Esophagus squamous epithelium (tissue), 5 donors: ENCODE results near the gene LUZP1. TPM values are rescaled to one million over a fixed set of nuclear protein-coding genes. Genes with fewer than 3 reads are reported as not detected.
A peak's percentile ranks its signal among the peaks of the same experiment; 100 is the strongest.

ENCODE experiments used
- DNase-seq: peaks from one replicate; lab custom pipeline; 2025; lab: John Stamatoyannopoulos, UW
- H3K27ac ChIP-seq, 4 donors: fragments of 200-600 bp; sonication (generic); one replicate each; pipeline ENCODE4 v1.5.1; 2016 to 2019; ENCODE audit warnings: mild to moderate bottlenecking in 1 of 4
- H3K27me3 ChIP-seq, 4 donors: fragments of 200-600 bp; sonication (generic); 1 replicate in 3 of 4; 2 replicates in 1 of 4; pipeline versions ENCODE4 v1.5.1 to v1.6.0; 2017 to 2021; ENCODE audit warnings: antibody characterized with exemption in 1 of 4
- H3K36me3 ChIP-seq, 3 donors: fragments of 200-600 bp; sonication (generic); one replicate each; pipeline ENCODE4 v1.5.1; 2016 to 2019
- H3K4me1 ChIP-seq, 3 donors: fragments of 200-600 bp; sonication (generic); one replicate each; pipeline ENCODE4 v1.5.1; 2017 to 2019
- H3K4me3 ChIP-seq, 4 donors: fragments of 200-600 bp; sonication (generic); 1 replicate in 3 of 4; 2 replicates in 1 of 4; pipeline ENCODE4 v1.5.1; 2016 to 2019; ENCODE audit warnings: mild to moderate bottlenecking in 2 of 4, moderate library complexity in 1 of 4
- H3K9me3 ChIP-seq, 3 donors: fragments of 200-600 bp; sonication (generic); one replicate each; pipeline ENCODE4 v1.5.1; 2016 to 2019
- POLR2A ChIP-seq, 4 donors: fragments of 450-650 bp; IDR thresholded peaks; one replicate each; pipeline ENCODE4 v1.6.1; 2017; ENCODE audit warnings: antibody characterized with exemption in 4 of 4, mild to moderate bottlenecking in 4 of 4, moderate library complexity in 3 of 4
- WGBS, 2 donors: methylation state at CpG; one replicate each; pipeline ENCODE4 v1.1.5; 2018; 5-methylcytosine and 5-hydroxymethylcytosine counted together
- intact Hi-C: fragments of 100-400 bp; cut with DNase I; formaldehyde crosslinking; loops from one replicate; pipeline ENCODE4 v1.15.0; 2022
- total RNA-seq, 4 donors: library from RNA; depleted of rRNA; stranded (reverse); fragments of >200 nt; gene quantifications; one replicate each; pipeline ENCODE4 v1.1.0, GENCODE V29; 2016
- TF ChIP-seq, protein P1 (sequence below), 6 experiments: fragments of 450-650 bp in 4 of 6; fragments of 200-600 bp in 2 of 6; sonication (generic) in 2 of 6; IDR thresholded peaks; one replicate each; pipeline ENCODE4 v1.5.1; 2016 to 2019; ENCODE audit warnings: antibody characterized with exemption in 6 of 6, mild to moderate bottlenecking in 4 of 6, moderate library complexity in 4 of 6
- donor health status: DM: yes; HTN: yes; CAD: no.

LUZP1 gene
- total RNA-seq, 4 donors from 2014 or later: 16.9 to 18.7 (median 17.9) TPM

GRCh38 chr1:23101101-23101827 is 67.4 kb downstream of the LUZP1 start:
- DNase-seq: no peak
- 77 to 83% methylated on average over 3 of the region's 3 CpGs for WGBS, 2 donors
- peaks cover 24 to 78% (median 47%) of the 10 kb centered on the region in 3 donors for H3K4me1 ChIP-seq
- TF ChIP-seq POLR2A (IDR thresholded peaks at IDR 0.05): no peak
- TF ChIP-seq, protein P1, sequence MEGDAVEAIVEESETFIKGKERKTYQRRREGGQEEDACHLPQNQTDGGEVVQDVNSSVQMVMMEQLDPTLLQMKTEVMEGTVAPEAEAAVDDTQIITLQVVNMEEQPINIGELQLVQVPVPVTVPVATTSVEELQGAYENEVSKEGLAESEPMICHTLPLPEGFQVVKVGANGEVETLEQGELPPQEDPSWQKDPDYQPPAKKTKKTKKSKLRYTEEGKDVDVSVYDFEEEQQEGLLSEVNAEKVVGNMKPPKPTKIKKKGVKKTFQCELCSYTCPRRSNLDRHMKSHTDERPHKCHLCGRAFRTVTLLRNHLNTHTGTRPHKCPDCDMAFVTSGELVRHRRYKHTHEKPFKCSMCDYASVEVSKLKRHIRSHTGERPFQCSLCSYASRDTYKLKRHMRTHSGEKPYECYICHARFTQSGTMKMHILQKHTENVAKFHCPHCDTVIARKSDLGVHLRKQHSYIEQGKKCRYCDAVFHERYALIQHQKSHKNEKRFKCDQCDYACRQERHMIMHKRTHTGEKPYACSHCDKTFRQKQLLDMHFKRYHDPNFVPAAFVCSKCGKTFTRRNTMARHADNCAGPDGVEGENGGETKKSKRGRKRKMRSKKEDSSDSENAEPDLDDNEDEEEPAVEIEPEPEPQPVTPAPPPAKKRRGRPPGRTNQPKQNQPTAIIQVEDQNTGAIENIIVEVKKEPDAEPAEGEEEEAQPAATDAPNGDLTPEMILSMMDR (IDR thresholded peaks at IDR 0.05): no peak
- H3K27me3 ChIP-seq: no peaks in the 10 kb centered on the region
- H3K36me3 ChIP-seq: peaks cover 0 to 17% (median 0%) of the 10 kb centered on the region in 3 donors
- peak overlapping the region in 3 of 4 donors; percentile 48 to 70 (median 70) for H3K27ac ChIP-seq
- no peak overlapping the region for H3K4me3 ChIP-seq
- no peaks in the 10 kb centered on the region for H3K9me3 ChIP-seq
- intact Hi-C loops: no loop called here

GRCh38 chr1:23100074-23100748 is 68.4 kb downstream of the LUZP1 start:
- WGBS, 2 donors: 30 to 33% methylated on average over 3 of the region's 3 CpGs
- peak overlapping the region; percentile 11 to 70 (median 59) for H3K27ac ChIP-seq
- no peak for TF ChIP-seq POLR2A (IDR thresholded peaks at IDR 0.05)
- TF ChIP-seq, protein P1 (IDR thresholded peaks at IDR 0.05): no peak
- no peak for DNase-seq
- peaks cover 24 to 78% (median 47%) of the 10 kb centered on the region in 3 donors for H3K4me1 ChIP-seq
- no peak overlapping the region for H3K4me3 ChIP-seq
- no peaks in the 10 kb centered on the region for H3K9me3 ChIP-seq
- no peaks in the 10 kb centered on the region for H3K27me3 ChIP-seq
- H3K36me3 ChIP-seq: peaks cover 0 to 9% (median 0%) of the 10 kb centered on the region in 3 donors
- intact Hi-C loops: no loop called here

DNA sequence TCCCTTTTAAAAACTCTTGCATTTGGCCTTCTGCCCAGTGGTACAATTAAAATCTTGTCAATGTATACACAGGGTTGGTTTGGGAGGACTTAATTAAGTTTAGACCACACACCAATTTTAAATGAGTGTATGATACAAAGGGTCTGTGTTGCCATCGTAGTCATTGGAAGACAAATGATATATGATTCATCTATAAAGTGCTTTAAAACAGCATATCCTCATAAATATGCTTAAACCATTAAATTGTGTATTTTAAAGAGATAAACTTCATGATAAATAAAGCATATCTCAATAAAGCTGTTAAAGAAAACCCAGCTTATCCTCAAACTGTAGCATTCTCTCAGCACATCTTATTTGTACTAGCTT is 69.5 kb downstream of the LUZP1 start:
- peak overlapping the region in 1 of 4 donors; percentile 70 for H3K27ac ChIP-seq
- H3K4me3 ChIP-seq: no peak overlapping the region
- H3K4me1 ChIP-seq: peaks cover 24 to 76% (median 47%) of the 10 kb centered on the region in 3 donors

GRCh38 chr1:23098463-23099170 is 70.0 kb downstream of the LUZP1 start:
- TF ChIP-seq, protein P1 (IDR thresholded peaks at IDR 0.05): peak; percentile 83 to 96 (median 93)
- no peak for TF ChIP-seq POLR2A (IDR thresholded peaks at IDR 0.05)
- Histone ChIP-seq H3K27me3 (no peaks in the 10 kb centered on the region), H3K27ac (no peak overlapping the region), H3K9me3 (no peaks in the 10 kb centered on the region), H3K36me3 (peaks cover 0 to 9% (median 6%) of the 10 kb centered on the region in 3 donors), H3K4me3 (no peak overlapping the region), H3K4me1 (peaks cover 24 to 71% (median 47%) of the 10 kb centered on the region in 3 donors)
- intact Hi-C loops: loop anchor here (5.0 kb wide), 1 partner anchor 89 kb away; no protein-coding TSS in a partner anchor
- DNase-seq: no peak
- 36 to 42% methylated on average over 12 of the region's 12 CpGs for WGBS, 2 donors

More for the DNA sequence above, 69.5 kb downstream of the LUZP1 start:
- DNase-seq: no peak
- intact Hi-C loops: loop anchor here (5.0 kb wide), 1 partner anchor 88 kb away; no protein-coding TSS in a partner anchor
- no peaks in the 10 kb centered on the region for H3K27me3 ChIP-seq
- H3K36me3 ChIP-seq: peaks cover 0 to 3% (median under 1%) of the 10 kb centered on the region in 3 donors
- WGBS, 2 donors: 74 to 76% methylated on average over 1 of the region's 1 CpG
- H3K9me3 ChIP-seq: no peaks in the 10 kb centered on the region
- no peak for TF ChIP-seq POLR2A (IDR thresholded peaks at IDR 0.05)
- TF ChIP-seq, protein P1 (IDR thresholded peaks at IDR 0.05): no peak
